Measurements from ENCODE around the gene GOLGA8M. TPM values are rescaled to one million over a fixed set of nuclear protein-coding genes. Genes with fewer than 3 reads are reported as not detected.

Gene GOLGA8M
- total RNA-seq, 1 donor from 2014 or later, result 0.75 TPM

Other genes with a start within 250 kb of the GOLGA8M start
- not detected for gene GOLGA8G, start 179.4 kb downstream of the GOLGA8M start, total RNA-seq
- not detected for gene GOLGA6L25, start 158.9 kb downstream of the GOLGA8M start, total RNA-seq
- gene GOLGA6L7, start 136.2 kb upstream of the GOLGA8M start, total RNA-seq, result not detected
- 2.4 TPM for gene APBA2, start 173.6 kb upstream of the GOLGA8M start, total RNA-seq

Data from ascending aorta (tissue), 1 donor.